Measurements from ENCODE around the gene GNA15.

DNA sequence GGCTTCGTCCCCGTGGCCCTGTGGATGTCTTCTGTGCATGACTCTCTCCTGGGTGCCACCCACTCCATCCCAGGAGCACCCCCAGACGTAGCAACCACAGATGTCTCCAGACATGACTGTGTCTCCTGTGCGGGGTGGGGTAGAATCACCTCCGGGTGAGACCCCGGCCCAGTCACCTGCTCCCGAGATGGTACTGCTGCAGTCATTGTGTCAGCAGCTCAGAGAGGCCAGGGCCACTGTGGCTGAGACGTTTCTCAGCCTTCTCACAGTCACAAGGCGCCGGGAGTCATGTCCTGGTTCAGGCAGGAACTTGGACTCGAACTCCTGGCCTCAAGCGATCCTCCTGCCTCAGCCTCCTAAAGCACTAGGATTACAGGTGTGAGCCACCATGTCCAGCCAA is 66.5 kb downstream of the GNA15 start:
- TF ChIP-seq, protein P1, sequence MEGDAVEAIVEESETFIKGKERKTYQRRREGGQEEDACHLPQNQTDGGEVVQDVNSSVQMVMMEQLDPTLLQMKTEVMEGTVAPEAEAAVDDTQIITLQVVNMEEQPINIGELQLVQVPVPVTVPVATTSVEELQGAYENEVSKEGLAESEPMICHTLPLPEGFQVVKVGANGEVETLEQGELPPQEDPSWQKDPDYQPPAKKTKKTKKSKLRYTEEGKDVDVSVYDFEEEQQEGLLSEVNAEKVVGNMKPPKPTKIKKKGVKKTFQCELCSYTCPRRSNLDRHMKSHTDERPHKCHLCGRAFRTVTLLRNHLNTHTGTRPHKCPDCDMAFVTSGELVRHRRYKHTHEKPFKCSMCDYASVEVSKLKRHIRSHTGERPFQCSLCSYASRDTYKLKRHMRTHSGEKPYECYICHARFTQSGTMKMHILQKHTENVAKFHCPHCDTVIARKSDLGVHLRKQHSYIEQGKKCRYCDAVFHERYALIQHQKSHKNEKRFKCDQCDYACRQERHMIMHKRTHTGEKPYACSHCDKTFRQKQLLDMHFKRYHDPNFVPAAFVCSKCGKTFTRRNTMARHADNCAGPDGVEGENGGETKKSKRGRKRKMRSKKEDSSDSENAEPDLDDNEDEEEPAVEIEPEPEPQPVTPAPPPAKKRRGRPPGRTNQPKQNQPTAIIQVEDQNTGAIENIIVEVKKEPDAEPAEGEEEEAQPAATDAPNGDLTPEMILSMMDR (IDR thresholded peaks at IDR 0.05), result no peak
- TF ChIP-seq POLR2A (IDR thresholded peaks at IDR 0.05), result no peak
